GM19025 (cell line): ENCODE measurements around the gene HSPB9.

Experiments
- ATAC-seq: cut with Tn5 transposase; IDR thresholded peaks from one replicate; pipeline ENCODE4 v1.9.1; 2021; ENCODE audit warnings: mild to moderate bottlenecking, low read depth, moderate library complexity; ENCODE audit not compliant: unreplicated experiment

HSPB9 gene

GRCh38 chr17:42122371-42123303, at the start of gene HSPB9:
HSPB9 (plus strand) TSS chr17:42122804; CDS start chr17:42122851, 47 bp downstream.
- no peak for ATAC-seq

- ATAC-seq: no peak
These were observed 46.8 kb upstream of the HSPB9 start for GRCh38 chr17:42075789-42076188.

GRCh38 chr17:42076797-42077559, 45.6 kb upstream of the HSPB9 start:
- ATAC-seq: no peak

- ATAC-seq: no peak
These were observed 44.8 kb upstream of the HSPB9 start for GRCh38 chr17:42077755-42078154.

GRCh38 chr17:42078396-42079043, 44.1 kb upstream of the HSPB9 start:
- no peak for ATAC-seq

- no peak for ATAC-seq
These were observed 43.1 kb upstream of the HSPB9 start for GRCh38 chr17:42079541-42079940.

GRCh38 chr17:42081516-42082129, 41.0 kb upstream of the HSPB9 start:
- ATAC-seq: no peak

GRCh38 chr17:42087042-42087701, 35.4 kb upstream of the HSPB9 start:
- ATAC-seq: no peak

- no peak for ATAC-seq
These were observed 34.6 kb upstream of the HSPB9 start for GRCh38 chr17:42087736-42088705.

GRCh38 chr17:42088736-42089135, 33.9 kb upstream of the HSPB9 start:
- no peak for ATAC-seq

GRCh38 chr17:42090964-42091790, 31.4 kb upstream of the HSPB9 start:
- ATAC-seq: no peak

- no peak for ATAC-seq
These were observed 29.7 kb upstream of the HSPB9 start for GRCh38 chr17:42092939-42093338.

GRCh38 chr17:42094375-42095069, 28.1 kb upstream of the HSPB9 start:
- no peak for ATAC-seq

GRCh38 chr17:42096360-42097111, 26.1 kb upstream of the HSPB9 start:
- ATAC-seq: no peak

- ATAC-seq: no peak
These were observed 24.6 kb upstream of the HSPB9 start, which contains the start of gene ZNF385C for GRCh38 chr17:42097691-42098631. ZNF385C (minus strand) TSS chr17:42098473; CDS start chr17:42063056, 35,417 bp downstream.
